SKM-1 treated with dmso at 0.1 percent for 144 hours (cell line): ENCODE data around the gene TBC1D17.
"Not testable (repeated sequence)": the region's sequence is repeated elsewhere in the genome, so short reads cannot be mapped to it uniquely, and the experiment has no call there.

ENCODE experiments used
- DNase-seq: peaks from one replicate; lab custom pipeline; 2025; ENCODE audit not compliant: unreplicated experiment; lab: John Stamatoyannopoulos, UW

TBC1D17 gene

GRCh38 chr19:49916839-49917733 is 39.6 kb downstream of the TBC1D17 start:
- no peak for DNase-seq

GRCh38 chr19:49918089-49918488 is 40.6 kb downstream of the TBC1D17 start:
- DNase-seq = no peak

DNA sequence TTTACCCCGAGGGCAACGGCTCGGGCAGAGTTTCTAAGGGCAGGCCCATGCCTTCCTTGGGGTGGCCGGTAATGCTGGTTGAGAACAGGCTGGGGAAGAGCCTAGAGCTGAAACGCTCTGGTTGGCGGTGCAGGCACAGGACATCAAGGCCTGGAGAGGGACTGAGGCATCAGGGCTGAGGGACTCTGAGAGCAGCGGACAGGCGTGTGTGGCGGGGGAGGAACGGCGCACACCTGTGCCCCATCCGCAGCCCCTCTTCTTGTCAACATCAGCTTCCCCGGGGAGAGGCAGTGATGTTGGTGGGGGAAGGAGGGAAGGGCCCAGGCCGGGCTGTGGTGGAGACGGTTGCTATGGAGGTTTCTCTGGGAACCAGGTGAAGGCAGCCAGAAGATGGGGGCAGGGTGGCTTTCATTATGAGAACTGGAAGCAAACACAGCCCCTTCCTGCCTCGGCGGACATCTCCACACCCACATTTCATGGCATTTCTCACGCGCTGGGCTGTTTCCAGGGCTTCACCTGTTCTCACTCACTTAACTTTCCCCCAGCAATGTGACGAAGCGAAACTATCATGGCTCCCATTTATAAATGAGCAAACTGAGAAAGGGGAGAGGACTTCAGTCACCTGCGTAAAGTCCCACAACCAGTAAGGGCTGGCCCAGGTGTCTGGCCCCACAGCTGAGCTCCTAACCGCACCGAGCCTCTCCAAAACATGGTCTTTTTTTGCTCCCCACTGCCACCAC is 43.3 kb downstream of the TBC1D17 start:
- no peak for DNase-seq

- DNase-seq = no peak
Observed at GRCh38 chr19:49921871-49922795, 44.6 kb downstream of the TBC1D17 start.

DNA sequence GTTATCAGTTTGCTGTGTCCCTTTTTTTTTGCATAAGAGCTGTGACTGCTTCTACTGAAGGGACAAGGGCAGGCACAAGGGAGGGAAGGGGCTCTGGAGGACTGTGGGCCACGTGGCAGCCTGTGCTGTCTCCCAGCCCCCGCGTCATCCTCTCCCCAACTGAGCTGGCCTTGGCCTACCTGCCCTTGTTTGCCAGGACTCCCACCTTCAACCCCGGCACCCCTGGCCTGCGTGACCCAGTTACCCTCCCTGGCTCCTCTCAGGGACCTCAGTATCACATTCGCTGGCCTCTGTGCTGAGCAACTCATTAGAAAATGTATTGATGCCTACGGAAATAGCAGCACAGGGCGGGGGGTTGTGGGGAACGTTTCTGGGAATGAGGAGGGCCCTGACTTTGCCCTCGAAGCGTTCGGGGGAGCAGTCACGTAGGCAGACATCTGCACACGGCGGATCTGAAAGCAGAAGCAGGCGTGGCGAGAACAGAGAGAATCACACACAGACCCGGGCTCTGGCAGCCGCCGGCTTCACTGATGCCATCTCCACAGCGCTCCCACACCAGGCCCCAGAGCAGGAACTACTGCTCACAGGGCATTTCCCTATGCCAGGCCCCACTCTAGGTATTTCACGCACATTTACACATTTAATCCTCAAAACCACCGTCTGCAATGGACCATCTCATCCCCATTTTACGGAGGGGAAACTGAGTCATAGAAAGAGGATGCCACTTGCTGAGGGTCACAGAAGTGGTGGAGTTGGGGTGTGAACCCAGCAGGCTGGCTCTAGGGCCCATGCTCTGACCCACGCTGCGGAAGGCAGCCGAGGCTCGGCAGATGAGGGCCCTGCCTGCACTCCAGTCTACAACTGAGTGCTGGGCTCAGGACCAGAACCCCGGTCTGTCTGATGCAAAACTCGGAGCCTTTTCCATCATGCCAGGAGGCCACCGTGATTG is 45.8 kb downstream of the TBC1D17 start:
- DNase-seq = no peak

DNA sequence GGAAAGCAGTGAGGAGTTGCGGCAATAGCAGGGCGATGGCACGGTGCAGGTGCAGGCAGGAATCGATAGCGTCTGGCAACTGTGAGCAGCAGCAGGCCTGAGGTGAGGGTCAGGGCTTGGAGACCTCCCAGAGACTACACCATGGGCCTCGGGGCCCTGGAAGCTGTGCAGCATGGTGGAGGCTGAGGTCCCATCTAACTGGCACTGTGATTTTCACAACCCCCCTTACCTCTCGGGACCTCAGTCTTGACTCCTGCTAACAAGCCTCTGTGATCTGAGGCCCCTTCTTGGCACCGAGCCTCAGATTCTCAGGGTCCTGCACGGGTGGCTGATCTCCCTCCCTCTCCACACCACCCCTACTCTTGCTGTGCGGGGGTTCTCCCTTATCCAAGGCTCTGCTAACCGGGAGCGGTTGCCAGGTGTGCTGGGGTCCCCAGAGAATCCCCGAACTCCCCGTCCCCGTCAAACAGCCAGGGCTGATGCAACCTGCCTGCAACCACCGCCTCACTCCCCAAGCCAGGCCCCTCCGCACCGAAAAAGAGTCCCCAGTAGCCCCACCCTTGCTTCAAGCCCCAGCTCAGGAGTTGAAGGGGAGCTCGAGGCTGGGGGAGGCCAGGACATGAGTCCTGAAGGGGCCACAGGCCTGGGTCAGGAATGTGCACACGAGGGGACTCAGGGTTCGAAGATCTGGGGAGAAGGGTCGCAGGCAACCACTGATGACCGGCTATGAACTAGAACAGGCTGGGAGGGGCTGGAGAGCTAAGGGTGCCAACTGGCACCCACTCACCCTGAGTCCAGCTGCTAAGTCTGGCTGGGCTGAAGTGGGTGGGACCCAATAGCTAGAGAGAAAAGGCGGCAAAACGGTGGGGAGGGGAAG is 46.7 kb downstream of the TBC1D17 start:
- DNase-seq = no peak

- not testable (repeated sequence) for DNase-seq
Observed at GRCh38 chr19:49924881-49925210, 47.3 kb downstream of the TBC1D17 start.

- no peak for DNase-seq
Observed at GRCh38 chr19:49925486-49925885, 48.0 kb downstream of the TBC1D17 start.

- DNase-seq = no peak
Observed at GRCh38 chr19:49926515-49926914, 49.0 kb downstream of the TBC1D17 start.

- no peak for DNase-seq
Observed at GRCh38 chr19:49927526-49928264, 50.2 kb downstream of the TBC1D17 start.

DNA sequence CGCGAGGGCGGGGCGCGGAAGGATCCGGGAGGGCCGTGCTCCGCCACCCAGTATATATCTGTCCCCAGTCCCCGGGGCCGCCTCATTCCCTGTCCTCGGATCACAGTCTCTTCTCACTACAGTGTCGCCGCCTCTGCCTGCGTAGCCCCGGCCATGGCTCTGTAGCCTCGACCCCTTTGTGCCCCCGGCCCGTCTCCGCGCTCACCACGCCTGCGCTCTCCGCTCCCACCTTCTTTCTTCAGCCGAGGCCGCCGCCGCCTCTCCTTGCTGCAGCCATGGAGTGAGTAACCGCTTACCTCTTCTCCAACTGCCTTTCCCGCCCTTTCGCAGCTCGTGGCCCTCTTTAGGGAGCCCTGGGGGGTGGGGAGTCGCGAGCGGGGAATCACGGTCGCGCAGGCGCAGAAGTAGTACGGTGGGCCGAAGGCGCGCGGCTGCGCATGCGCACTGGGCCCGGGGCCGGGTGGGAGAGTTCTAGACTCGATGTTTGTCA is 51.7 kb downstream of the TBC1D17 start, which contains the start of the genes ATF5 and NUP62:
ATF5 (plus strand) TSS at position 85 of the 490 bp plus-strand sequence. CDS start 1,646 bp downstream, outside the sequence.
NUP62 (minus strand) TSS at position 384 of the 490 bp plus-strand sequence. CDS start 19,697 bp downstream, outside the sequence.
- peak; percentile 63 for DNase-seq

- peak; percentile 74 for DNase-seq
Observed at GRCh38 chr19:49929611-49930482, 52.3 kb downstream of the TBC1D17 start.

- DNase-seq = no peak
Observed at GRCh38 chr19:49930483-49931011, 53.0 kb downstream of the TBC1D17 start.

DNA sequence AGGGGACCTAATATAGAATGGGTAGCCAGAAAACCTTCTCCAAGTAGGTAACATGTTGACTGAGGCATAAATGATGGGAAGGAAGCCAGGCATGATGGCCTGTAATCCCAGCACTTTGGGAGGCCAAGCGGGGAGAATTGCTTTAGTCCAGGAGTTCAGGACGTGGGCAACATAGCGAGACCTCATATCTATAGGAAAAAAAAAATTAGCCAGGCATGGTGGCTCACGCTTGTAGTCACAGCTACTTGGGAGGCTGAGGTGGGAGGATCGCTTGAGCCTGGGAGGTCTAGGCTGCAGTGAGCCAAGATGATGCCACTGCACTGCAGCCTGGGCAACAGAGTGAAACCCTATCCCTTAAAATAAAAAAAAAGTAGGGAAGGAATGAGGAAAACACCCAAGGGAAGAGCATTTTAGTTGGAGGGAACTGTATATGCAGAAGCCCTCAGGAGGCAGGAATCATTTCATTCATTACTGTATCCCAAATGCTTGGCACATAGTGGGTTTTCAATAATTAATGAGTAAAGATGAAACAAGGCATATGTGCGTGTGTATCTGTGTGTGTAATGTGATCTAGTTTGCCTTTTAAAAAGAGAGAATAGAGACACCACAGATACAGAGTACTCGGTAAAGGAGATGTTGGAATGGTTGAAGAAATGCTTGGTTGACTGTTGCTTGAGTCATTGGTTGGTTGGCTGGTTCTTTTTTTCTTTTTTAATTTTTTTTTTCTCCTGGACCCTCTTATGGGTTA is 54.0 kb downstream of the TBC1D17 start:
- DNase-seq = no peak

- no peak for DNase-seq
Observed at GRCh38 chr19:49932041-49932451, 54.5 kb downstream of the TBC1D17 start.

DNA sequence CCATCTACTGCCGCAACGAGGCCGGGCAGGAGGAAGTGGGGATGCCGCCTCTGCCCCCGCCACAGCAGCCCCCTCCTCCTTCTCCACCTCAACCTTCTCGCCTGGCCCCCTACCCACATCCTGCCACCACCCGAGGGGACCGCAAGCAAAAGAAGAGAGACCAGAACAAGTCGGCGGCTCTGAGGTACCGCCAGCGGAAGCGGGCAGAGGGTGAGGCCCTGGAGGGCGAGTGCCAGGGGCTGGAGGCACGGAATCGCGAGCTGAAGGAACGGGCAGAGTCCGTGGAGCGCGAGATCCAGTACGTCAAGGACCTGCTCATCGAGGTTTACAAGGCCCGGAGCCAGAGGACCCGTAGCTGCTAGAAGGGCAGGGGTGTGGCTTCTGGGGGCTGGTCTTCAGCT is 55.2 kb downstream of the TBC1D17 start:
- no peak for DNase-seq
